HG03095 (cell line): Measurements from ENCODE around the gene MAP2K5.

Source experiments
- ATAC-seq: cut with Tn5 transposase; IDR thresholded peaks from one replicate; pipeline ENCODE4 v1.9.1; 2021; ENCODE audit warnings: moderate library complexity; ENCODE audit not compliant: unreplicated experiment

MAP2K5 gene

DNA sequence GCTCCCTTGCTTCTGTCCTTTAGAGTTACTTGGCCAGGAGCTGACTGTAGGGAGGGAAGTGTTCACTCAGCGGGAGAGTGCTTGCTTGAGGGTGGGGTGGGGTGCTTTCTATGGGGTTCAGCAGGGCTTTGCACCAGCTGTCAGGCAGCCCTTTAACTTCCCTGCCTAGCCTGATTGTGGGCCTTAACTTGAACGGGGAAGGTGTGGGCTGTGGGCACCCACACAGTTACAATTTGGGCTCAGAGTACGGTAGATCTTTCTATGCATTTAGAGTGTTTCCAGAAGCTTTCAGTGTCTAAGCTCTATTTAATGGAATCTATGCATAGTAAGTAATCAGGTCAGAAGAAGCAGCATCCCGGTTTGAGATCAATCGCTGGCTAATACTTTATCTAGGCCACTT is 234.6 kb downstream of the MAP2K5 start:
- no peak for ATAC-seq

DNA sequence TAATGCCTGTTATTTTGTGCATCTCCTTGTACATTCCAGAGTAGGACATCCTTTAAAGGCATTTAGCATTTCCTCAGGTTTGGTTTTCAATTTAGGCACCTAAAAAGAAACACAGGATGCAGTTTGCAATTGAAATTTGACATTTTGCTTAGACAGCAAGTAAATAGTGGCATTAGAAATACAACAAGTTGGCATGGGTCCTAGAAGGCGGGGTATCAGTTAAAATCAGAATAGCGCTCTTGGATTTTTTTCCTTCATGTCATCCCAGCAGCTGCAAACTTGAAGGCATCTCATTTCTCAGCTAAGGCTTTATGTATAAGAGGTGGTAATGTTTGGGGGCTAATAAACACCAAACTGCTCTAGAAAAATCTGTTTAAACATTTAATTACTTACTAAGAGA is 235.3 kb downstream of the MAP2K5 start:
- ATAC-seq = no peak

DNA sequence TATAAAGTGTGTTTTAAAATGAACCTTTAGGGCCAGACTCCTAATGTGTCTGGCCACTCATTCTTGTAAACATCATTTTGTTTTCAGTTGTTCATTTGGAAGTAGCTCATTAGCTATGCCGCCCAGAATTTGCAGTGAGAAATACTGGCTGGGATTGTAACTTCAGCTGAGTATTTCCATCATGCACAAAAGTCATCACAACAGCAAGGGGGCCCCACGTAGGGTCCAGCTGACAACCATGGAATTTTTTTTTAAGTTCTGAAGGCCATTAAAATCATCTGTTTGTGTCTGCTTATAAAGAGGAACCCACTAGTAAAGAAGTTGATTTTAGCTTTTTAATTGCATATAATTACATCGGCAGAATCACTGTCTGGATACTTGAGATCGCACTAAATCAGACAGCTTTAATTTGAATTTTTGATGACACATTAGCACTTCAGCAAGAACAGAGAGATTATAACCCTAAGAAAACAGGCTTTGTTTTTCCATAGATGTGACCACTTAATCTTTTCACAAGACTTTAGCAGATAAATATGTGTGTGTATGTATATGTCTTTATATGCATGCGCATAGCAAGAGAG is 236.6 kb downstream of the MAP2K5 start:
- ATAC-seq = no peak

DNA sequence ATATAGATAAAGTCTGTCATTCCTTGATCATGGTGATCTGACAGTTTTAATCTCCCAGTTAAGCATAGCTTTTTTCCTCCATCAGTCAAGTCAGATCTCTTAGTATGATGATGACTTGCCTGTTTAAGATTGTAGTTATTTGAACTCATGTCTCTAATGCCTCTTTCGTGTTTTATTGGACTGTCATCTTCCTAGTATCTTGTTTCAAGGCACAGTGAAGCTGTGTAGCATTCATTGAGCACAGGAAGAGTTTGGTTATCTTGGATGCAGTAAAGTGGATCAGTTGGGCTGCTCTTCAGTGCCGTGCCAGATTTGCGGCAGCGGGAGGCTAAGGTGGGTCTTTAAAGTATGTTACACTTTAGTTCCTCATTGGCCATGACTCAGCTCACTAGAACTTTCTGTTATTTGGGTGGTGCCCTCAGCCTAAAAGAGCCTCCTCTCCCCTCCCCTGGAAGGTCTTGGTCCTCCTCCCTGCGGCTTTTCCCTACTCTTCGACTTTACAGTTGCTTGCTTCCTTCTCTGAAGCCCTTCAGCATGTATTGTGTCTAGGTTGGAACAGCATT is 237.1 kb downstream of the MAP2K5 start:
- no peak for ATAC-seq

DNA sequence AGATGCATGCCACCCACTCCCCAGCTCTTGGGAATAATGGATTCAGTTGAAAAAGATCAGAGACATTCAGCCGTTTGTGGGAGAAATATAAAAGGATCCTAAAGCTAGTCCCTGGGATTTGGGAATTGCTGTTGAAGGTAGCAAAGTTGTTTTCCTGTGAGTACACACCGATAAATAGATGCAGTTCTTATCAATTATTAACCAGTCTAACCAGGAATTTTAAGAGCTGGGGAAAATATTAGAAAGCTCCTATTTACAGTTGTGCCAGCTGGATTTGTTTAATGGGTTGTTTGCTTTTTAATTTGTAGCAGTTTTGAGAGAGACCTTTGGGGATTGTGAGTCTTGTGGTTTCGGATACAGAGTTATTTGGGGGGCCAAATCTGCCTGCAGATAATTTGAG is 238.6 kb downstream of the MAP2K5 start:
- ATAC-seq = no peak

DNA sequence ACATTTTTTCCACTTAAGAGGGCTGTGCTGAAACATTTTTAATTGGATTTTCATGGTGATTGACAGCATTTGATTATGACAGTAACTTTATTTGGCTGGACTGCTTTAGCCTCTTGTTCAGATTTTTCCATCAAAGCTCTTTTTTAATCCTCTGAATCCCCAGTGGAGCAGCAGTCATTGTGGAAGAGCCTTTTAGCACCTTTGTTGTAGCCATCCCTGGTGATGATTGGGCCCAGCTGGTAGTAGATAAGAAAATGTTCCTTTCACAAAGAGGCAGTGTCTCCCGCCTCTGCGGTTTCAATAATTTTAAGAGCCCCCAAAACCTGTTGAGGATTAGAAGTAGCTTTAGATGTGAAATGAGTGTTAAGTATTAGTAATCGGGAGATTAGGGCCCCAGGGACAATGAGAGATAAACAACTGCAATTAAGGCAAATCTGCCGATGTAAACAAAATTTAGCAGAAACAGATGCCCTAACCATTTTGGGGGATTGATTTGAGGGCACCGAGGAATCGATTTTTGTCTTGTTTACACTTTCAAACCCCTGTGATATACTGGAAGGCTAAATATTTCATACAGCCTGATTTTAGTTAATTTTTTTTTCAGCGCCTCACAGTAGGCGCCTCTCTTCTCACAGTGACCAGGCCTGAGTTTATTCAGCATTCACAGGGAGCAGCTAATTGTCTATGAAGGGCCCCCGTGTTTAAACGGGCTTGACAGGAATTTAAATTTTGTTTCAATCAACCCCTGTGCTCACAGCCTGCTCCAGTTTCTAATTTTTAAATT is 239.6 kb downstream of the MAP2K5 start:
- no peak for ATAC-seq

DNA sequence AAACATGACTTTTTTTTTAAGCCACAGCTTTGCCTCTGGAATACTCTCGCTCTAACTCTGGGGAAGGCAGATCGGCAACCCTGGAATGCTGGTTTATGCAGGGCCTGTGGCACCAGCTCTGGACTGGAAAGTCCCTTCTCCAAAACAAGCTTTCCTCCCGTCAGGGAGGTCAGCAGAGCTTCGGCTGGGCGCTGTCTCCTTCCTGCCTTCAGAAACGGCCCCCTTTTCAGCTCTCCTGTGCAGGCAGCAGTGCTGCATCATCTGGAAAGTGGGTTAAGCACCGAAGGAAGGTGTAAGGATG is 240.1 kb downstream of the MAP2K5 start:
- ATAC-seq = no peak

DNA sequence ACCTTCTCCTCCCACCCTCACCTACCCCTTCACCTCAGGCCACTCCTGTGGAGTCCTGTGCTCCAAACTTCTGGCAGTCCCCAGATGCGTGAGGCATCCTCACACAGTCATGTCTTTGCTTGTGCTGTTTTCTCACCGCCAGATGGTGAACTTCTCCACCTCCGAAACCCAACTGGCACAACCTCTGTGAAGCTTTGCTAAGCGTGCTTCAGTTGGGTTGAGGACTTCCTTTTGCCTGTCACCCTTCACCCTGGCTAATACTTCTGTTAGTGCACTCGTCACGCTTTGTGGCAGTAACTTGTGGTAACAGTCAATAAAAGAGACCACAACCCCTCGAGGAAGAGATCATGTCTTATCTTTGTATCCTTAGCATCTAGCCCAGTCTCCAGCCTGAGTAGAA is 240.8 kb downstream of the MAP2K5 start:
- ATAC-seq = no peak

DNA sequence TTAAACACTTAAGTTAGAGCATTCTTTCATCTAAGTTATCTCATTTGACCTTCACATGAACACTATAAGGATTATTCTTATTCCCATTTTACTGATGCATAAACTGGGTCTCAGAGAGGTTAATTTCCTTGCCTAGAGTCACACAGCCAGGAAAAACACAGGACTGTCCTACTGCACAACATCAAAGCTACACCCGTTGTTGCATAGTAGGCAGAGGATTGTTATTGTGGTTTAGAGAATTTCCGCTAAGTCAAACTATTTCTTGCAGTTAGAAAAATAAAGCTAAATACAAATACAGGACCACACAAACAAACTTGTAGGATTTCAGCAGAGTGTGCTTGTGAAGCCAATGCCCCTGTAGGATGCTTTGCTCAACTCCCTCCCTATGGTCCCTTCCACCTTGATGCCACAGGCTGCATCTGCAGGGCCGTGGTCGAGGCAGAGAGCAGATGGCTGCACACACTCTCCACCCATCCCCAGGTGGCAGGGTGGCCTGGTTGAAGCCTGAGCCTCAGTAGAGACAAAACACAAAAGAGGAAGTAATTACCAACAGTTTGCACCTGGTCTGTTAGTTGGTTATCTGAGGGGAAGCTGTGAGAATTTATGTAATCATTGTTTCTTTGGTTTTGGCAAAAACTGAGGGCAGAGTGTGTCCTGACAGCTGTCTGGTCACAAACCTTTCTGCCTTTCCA is 241.7 kb downstream of the MAP2K5 start:
- ATAC-seq = peak; percentile 87

DNA sequence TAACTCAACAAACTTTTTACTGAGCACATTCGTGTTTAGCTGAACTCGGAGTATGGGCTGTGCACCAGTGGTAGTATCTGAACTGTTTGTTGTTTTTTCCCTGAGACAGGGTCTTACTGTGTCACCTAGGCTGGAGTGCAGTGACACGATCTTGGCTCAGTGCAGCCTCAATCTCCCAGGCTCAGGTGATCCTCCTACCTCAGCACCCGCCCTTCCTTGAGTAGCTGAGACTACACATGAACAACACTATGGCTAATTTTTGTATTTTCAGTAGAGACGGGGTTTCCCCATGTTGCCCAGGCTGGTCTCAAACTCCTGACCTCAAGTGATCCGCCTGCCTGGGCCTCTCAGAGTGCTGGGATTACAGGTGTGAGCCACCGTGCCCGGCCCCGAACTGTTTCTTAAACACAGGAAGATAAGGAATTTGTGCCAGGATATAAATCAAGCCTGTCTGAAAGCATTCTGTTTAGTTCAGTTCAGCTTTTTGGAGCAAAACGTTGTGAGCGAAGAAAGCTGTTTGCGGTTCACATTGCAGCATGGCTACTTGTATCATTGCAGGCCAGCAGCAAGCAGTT is 242.4 kb downstream of the MAP2K5 start:
- peak; percentile 16 for ATAC-seq

DNA sequence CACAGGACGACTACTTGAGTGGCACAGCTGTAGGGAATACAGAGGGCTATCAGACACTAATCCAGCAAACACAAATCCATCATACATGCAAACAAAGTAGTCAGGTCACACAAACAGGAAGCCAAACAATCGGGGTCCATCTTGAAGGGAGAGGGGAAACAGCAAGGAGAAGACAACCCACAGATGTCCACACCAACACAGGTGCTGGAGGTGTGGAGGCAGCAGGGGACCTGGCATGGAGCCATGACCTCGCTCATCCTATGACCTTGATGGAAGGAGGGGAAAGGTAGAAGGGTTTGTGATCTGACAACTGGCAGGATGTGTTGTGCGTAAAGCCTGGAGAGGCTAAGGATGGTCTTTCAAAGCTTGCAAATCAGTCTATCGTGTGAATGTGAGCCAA is 242.9 kb downstream of the MAP2K5 start:
- no peak for ATAC-seq

DNA sequence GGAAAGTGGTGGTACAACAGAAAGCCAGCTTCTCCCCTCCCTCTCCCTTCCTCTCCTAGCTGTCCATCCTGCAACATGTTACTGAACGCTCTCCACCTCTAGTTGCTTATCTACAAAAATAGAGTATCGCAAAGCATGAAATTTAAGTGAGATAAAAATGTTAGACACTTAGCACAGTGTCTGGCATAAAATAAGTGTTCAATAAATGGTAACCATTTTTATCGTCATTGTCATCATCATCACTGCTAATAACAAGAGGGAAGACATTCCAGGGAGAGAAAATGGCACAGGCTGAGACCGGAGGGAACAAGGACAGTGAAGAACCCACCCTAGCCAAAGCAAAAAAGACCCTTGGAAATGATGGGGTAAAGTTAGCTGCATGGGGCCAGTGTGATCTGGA is 244.1 kb downstream of the MAP2K5 start:
- no peak for ATAC-seq

DNA sequence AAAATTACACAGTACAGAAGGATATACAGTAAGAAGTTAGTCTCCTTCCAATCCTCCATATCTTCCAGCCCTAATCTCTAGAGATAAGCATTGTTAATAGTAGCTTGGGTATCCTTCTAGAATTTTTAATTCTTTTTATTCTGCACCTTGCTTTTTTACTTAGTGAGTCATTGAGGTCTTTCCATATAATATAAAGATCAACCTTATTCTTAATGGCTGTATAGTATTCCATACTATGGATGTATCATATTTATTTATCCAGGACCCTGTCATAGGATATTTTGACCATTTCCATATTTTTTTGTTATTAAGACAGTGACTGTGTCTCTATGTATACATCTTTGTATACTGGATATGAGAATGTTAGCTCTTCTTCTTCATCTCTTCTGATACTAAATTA is 246.5 kb downstream of the MAP2K5 start:
- ATAC-seq = no peak

DNA sequence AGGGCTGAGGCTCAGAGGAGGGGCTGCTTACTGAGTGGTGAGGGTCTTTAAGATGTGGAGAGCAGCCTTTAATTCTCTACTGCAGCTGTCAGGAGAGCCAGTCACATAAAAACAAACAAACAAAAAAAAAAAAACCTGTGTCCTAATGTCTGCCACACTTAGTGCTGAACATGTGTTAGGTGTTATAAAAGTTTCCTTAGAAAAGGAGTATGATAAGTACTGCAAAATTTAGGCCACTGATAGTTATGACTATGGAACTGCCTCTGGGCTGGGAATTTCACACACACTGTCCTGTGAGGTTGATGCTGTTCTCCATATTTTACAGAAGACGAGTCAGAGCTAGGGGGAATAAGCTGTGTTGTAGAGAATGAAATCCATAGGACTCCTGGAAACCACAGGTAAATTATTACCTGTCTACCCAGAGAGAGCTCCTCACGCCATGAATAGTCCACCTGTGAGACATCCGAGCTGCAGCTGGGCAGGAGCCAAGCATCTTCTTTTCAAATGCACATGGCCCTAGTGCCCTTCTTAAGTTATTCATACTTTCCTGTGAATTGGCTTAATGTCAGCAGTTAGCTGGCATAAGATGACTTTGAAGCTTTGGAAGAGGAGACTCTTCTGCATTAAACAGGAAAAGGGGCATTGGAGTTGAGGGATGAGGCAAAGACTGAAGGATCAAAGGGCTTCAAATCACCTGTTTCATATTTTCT is 248.3 kb downstream of the MAP2K5 start:
- ATAC-seq = no peak

DNA sequence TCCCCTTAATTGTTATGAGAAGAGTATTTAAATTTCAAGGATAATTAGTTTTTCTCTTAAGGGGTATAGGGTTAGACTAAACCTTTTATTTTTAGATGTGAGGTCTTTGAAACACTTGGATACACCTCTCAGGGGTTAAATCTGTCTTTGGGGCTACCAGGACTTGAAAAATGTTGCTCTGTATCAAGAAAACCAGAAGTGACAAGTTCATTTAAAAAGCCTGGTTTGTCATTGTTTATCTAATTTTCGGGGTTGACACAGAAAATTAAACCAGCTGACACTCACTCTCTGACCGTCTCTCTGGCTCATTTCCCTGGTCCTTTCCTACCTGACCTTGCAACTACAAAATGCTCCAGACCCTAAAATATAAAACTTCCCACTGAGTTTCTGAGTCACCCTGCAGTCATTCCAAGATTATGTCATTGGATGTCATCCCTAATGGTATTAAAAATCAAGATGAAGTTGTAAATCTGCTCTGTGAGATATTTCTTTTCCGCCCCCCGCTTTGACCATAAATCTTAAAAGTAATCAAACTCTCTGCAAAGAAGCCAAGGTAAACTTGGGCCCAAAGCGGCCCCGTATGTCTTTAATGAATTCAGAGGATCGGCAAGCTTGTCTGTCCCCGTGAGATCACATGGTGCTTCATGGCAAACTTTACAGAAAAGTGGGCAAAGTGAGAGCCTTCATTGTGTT is 249.9 kb downstream of the MAP2K5 start:
- no peak for ATAC-seq

DNA sequence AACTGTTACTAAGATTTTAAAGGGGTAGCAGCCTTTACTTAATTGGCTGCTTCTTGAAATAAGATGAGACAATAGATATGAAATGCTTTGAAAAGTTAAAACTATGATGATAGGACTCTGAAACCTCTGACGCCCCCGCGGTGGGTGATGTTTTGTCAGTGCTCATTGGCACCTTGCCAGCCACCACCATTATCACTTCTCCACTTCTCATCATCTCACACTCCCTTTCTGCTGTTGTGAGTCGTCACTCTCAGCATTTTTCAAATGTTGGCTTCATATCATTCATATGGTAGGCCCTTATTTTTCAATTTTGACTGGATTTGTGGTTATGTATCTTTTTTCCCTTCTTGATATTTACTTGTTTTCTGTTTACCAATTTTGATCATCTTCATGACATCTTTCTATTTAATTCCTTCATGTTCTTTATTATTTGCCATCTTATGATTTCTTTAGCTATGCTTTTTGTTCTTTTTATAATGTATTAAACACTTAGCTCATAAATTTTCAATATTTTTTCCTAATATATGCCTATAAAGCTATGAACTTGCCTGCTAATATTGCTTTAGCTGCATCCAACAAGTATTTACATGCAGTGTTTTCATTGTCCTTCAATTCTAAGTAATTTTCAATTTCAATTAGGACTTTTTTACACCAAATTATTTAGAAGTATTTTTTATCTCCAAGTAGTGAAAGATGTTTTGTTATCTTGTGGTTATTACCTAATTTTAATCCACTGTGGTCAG is 252.5 kb downstream of the MAP2K5 start:
- no peak for ATAC-seq

DNA sequence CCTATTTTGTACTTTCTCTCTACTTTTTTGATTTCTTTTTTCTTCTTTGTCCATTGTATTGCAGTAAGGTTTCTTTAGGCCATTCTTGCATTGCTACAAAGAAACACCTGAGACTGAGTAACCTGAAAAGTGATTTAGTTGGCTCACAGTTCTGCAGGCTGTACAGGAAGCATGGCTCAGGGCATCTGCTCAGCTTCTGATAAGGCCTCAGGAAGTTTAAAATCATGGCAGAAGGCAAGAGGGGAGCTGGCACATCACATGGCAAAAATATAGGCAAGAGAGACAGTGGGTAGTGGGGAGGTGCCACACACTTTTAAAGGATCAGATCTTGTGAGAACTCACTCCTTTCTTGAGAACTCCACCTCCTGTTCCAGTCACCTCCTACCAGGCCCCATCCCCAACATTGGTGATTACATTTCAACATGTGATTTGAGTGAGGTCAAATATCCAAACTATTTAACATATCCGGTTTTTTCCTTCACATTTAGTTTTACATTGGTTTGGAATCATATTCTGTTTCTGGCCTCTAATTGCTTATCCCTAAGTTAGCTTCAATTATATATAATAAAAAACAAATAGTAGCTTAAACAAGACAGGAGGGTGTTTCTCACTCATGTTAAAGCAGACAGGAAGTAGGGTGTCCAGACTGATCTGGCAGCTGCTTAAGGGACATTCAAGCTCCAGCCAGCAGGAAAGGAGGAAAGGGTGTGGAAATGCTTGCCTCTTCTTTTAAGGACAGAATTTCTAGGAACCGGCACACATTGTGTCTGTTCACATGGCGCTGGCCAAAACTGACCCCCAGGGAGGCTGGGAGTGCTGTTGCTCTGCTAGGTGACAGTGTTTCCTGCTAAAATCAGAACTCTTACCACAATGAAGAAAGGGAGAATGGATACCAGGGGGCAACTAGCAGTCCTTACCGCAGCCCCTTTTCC is 254.0 kb downstream of the MAP2K5 start:
- ATAC-seq = no peak

DNA sequence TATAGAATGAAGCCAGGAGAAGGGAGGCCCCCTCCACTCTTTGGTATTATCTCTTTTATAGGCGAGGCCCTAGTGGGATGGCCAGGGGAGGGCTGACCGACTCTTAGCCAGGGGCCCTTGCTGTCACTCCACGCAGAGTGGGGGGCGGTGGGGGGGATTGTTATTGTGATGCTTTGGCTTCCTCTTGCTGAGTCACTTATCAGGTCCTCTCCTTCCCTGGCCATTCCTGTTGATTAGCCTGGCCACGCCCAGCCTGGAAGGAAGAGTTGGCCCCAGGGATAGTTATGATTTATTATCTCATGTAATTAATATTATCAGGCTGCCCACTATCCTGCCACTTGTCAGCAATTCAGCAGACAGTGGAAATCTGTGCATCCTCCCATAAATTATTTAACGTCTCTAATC is 257.3 kb downstream of the MAP2K5 start:
- no peak for ATAC-seq

DNA sequence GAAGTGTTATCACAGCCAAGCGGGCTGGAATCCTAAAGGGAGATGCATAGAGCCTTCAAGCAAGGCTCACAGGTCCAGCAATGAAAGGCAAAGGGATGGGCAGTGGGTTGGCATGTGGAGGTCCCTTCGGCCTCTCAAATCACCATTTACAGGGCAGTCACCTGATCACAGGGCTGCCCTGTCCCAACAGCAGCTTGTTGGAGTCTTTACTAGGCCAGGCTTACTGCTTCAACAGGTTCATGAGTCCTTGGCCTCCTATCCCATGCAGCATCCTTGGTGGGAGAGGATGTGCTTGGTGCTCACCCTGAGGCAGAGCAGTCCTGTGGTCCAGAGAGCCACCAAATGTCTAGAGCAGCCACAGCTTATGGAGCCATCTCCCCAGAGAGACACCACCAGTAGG is 258.6 kb downstream of the MAP2K5 start:
- ATAC-seq = no peak
